ENCODE results near the gene RANBP1. TPM values are rescaled to one million over a fixed set of nuclear protein-coding genes. Genes with fewer than 3 reads are reported as not detected.

The RANBP1 gene
- total RNA-seq, 2 experiments from 2014 or later: 68.1 to 72.1 TPM

- TF ChIP-seq, protein P1, sequence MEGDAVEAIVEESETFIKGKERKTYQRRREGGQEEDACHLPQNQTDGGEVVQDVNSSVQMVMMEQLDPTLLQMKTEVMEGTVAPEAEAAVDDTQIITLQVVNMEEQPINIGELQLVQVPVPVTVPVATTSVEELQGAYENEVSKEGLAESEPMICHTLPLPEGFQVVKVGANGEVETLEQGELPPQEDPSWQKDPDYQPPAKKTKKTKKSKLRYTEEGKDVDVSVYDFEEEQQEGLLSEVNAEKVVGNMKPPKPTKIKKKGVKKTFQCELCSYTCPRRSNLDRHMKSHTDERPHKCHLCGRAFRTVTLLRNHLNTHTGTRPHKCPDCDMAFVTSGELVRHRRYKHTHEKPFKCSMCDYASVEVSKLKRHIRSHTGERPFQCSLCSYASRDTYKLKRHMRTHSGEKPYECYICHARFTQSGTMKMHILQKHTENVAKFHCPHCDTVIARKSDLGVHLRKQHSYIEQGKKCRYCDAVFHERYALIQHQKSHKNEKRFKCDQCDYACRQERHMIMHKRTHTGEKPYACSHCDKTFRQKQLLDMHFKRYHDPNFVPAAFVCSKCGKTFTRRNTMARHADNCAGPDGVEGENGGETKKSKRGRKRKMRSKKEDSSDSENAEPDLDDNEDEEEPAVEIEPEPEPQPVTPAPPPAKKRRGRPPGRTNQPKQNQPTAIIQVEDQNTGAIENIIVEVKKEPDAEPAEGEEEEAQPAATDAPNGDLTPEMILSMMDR (IDR thresholded peaks at IDR 0.05): no peak
- H3K27ac Mint-ChIP-seq: no peak overlapping the region
Observed at GRCh38 chr22:20167643-20168322, 51.9 kb downstream of the RANBP1 start.

GRCh38 chr22:20169253-20169822 is 53.4 kb downstream of the RANBP1 start:
- H3K4me1 Mint-ChIP-seq (ENCODE audit: low read depth): no peaks in the 10 kb centered on the region

More at GRCh38 chr22:20167643-20168322, 51.9 kb downstream of the RANBP1 start:
- no peaks in the 10 kb centered on the region for H3K4me1 Mint-ChIP-seq (ENCODE audit: low read depth)
- H3K27me3 Mint-ChIP-seq: no peaks in the 10 kb centered on the region
- H3K36me3 Mint-ChIP-seq (ENCODE audit: low read depth): no peaks in the 10 kb centered on the region
- Histone ChIP-seq H3K4me1 (ENCODE audit: insufficient read depth, low read length) (no peaks in the 10 kb centered on the region), H3K27me3 (ENCODE audit: control insufficient read depth in 1 of 2, insufficient read depth in 2 of 2, low read length in 2 of 2) (no peaks in the 10 kb centered on the region), H3K4me3 (ENCODE audit: low read length) (no peak overlapping the region), H3K9me3 (ENCODE audit: control insufficient read depth in 1 of 2, insufficient read depth in 1 of 2, low read length in 2 of 2) (no peaks in the 10 kb centered on the region), H3K36me3 (ENCODE audit: insufficient read depth, low read length) (no peaks in the 10 kb centered on the region), H3K27ac (ENCODE audit: low read depth in 1 of 2, low read length in 2 of 2) (no peak overlapping the region)
- CTCF ChIA-PET: no interaction called here
- DNase-seq: no peak
- H3K4me3 Mint-ChIP-seq: no peak overlapping the region
- intact Hi-C loops (cut with DNase I, micrococcal nuclease): no loop called here
- no peak for ATAC-seq (ENCODE audit: poor library complexity)
- H3K9me3 Mint-ChIP-seq: no peaks in the 10 kb centered on the region
- POLR2A ChIA-PET: no interaction called here

GRCh38 chr22:20170170-20170569 is 54.3 kb downstream of the RANBP1 start:
- no peaks in the 10 kb centered on the region for H3K27me3 Mint-ChIP-seq
- intact Hi-C loops (cut with DNase I, micrococcal nuclease): no loop called here
- no peak overlapping the region for H3K27ac ChIP-seq (ENCODE audit: low read depth in 1 of 2, low read length in 2 of 2)
- DNase-seq (no peak), ATAC-seq (ENCODE audit: poor library complexity) (no peak)
- H3K27me3 ChIP-seq (ENCODE audit: control insufficient read depth in 1 of 2, insufficient read depth in 2 of 2, low read length in 2 of 2): no peaks in the 10 kb centered on the region
- no peak overlapping the region for H3K27ac Mint-ChIP-seq
- ChIA-PET POLR2A (no interaction called here), CTCF (no interaction called here)
- no peaks in the 10 kb centered on the region for H3K36me3 ChIP-seq (ENCODE audit: insufficient read depth, low read length)
- no peaks in the 10 kb centered on the region for H3K4me1 ChIP-seq (ENCODE audit: insufficient read depth, low read length)
- TF ChIP-seq, protein P1 (IDR thresholded peaks at IDR 0.05): no peak
- H3K9me3 ChIP-seq (ENCODE audit: control insufficient read depth in 1 of 2, insufficient read depth in 1 of 2, low read length in 2 of 2): no peaks in the 10 kb centered on the region
- H3K9me3 Mint-ChIP-seq: no peaks in the 10 kb centered on the region
- no peak overlapping the region for H3K4me3 ChIP-seq (ENCODE audit: low read length)
- no peaks in the 10 kb centered on the region for H3K36me3 Mint-ChIP-seq (ENCODE audit: low read depth)
- no peak overlapping the region for H3K4me3 Mint-ChIP-seq
- H3K4me1 Mint-ChIP-seq (ENCODE audit: low read depth): no peaks in the 10 kb centered on the region

More at GRCh38 chr22:20169253-20169822, 53.4 kb downstream of the RANBP1 start:
- Mint-ChIP-seq H3K4me3 (no peak overlapping the region), H3K36me3 (ENCODE audit: low read depth) (no peaks in the 10 kb centered on the region), H3K9me3 (no peaks in the 10 kb centered on the region), H3K27ac (no peak overlapping the region), H3K27me3 (no peaks in the 10 kb centered on the region)
- TF ChIP-seq, protein P1 (IDR thresholded peaks at IDR 0.05): no peak
- ChIA-PET CTCF (no interaction called here), POLR2A (no interaction called here)
- no peaks in the 10 kb centered on the region for H3K27me3 ChIP-seq (ENCODE audit: control insufficient read depth in 1 of 2, insufficient read depth in 2 of 2, low read length in 2 of 2)
- no peak for ATAC-seq (ENCODE audit: poor library complexity)
- H3K9me3 ChIP-seq (ENCODE audit: control insufficient read depth in 1 of 2, insufficient read depth in 1 of 2, low read length in 2 of 2): no peaks in the 10 kb centered on the region
- no peaks in the 10 kb centered on the region for H3K4me1 ChIP-seq (ENCODE audit: insufficient read depth, low read length)
- no peak overlapping the region for H3K4me3 ChIP-seq (ENCODE audit: low read length)
- no peaks in the 10 kb centered on the region for H3K36me3 ChIP-seq (ENCODE audit: insufficient read depth, low read length)
- DNase-seq: no peak
- intact Hi-C loops (cut with DNase I, micrococcal nuclease): no loop called here
- H3K27ac ChIP-seq (ENCODE audit: low read depth in 1 of 2, low read length in 2 of 2): no peak overlapping the region
